CD14-positive monocyte (primary cell): ENCODE results near the gene ST7L. TPM values are rescaled to one million over a fixed set of nuclear protein-coding genes. Genes with fewer than 3 reads are reported as not detected.
A peak's percentile ranks its signal among the peaks of the same experiment; 100 is the strongest.

Experiments
- DNase-seq, 3 donors: peaks; one replicate each; pipeline ENCODE4 v3.0.0-alpha.2; 2011 to 2022
- H2AFZ ChIP-seq: 2 replicates; pipeline ENCODE4 v1.6.0; 2012; ENCODE audit warnings: mild to moderate bottlenecking, low read depth, low read length, inconsistent platforms; ENCODE audit not compliant: insufficient read depth, poor library complexity, severe bottlenecking
- H3K27ac ChIP-seq, 2 donors: 1 replicate in 1 of 2; 2 replicates in 1 of 2; pipeline ENCODE4 v1.5.1; 2012 to 2013; ENCODE audit warnings: low read length in 2 of 2, control low read depth in 1 of 2, inconsistent platforms in 1 of 2, low read depth in 1 of 2, mild to moderate bottlenecking in 1 of 2
- H3K27me3 ChIP-seq, 2 donors: one replicate each; pipeline versions ENCODE4 v1.6.0 to v1.6.1; 2011 to 2013; ENCODE audit warnings: low read length in 2 of 2; ENCODE audit not compliant: control insufficient read depth in 2 of 2, insufficient read depth in 2 of 2
- H3K36me3 ChIP-seq, 2 donors: replicated peaks in 1 of 2; 1 replicate in 1 of 2; 2 replicates in 1 of 2; pipeline versions ENCODE4 v1.5.1 to v1.6.1; 2012 to 2013; ENCODE audit warnings: low read length in 2 of 2, control low read depth in 1 of 2, inconsistent platforms in 1 of 2, mild to moderate bottlenecking in 1 of 2; ENCODE audit not compliant: insufficient read depth in 2 of 2, control insufficient read depth in 1 of 2
- H3K4me1 ChIP-seq, 2 donors: 1 replicate in 1 of 2; 2 replicates in 1 of 2; pipeline versions ENCODE4 v1.5.1 to v1.6.1; 2012 to 2013; ENCODE audit warnings: low read length in 2 of 2, control low read depth in 1 of 2, inconsistent platforms in 1 of 2, mild to moderate bottlenecking in 1 of 2, moderate library complexity in 1 of 2; ENCODE audit not compliant: insufficient read depth in 2 of 2, control insufficient read depth in 1 of 2
- H3K4me2 ChIP-seq: replicated peaks from 2 replicates; pipeline ENCODE3; 2012; ENCODE audit warnings: low read length, moderate library complexity, mild to moderate bottlenecking; ENCODE audit not compliant: poor library complexity, severe bottlenecking; ENCODE audit errors: extremely low read depth
- H3K4me3 ChIP-seq, 3 experiments: fragments of 200-600 bp in 1 of 3; sonication (generic) in 1 of 3; replicated peaks in 1 of 3; 1 replicate in 2 of 3; 2 replicates in 1 of 3; pipeline ENCODE4 v1.5.1; 2011 to 2013; ENCODE audit warnings: low read length in 3 of 3, mild to moderate bottlenecking in 3 of 3, control low read depth in 2 of 3, low read depth in 2 of 3, inconsistent platforms in 1 of 3, moderate library complexity in 1 of 3
- H3K79me2 ChIP-seq: 2 replicates; pipeline ENCODE4 v1.6.0; 2012; ENCODE audit warnings: mild to moderate bottlenecking, control low read depth, inconsistent platforms, low read length, moderate library complexity; ENCODE audit not compliant: insufficient read depth
- H3K9ac ChIP-seq: 2 replicates; pipeline ENCODE4 v1.6.0; 2017; ENCODE audit warnings: low read length, mild to moderate bottlenecking; ENCODE audit not compliant: insufficient read depth, poor library complexity, severe bottlenecking
- H3K9me3 ChIP-seq, 2 donors: replicated peaks in 1 of 2; 1 replicate in 1 of 2; 2 replicates in 1 of 2; pipeline versions ENCODE4 v1.5.1 to v1.6.1; 2012 to 2013; ENCODE audit warnings: low read length in 2 of 2, control low read depth in 1 of 2; ENCODE audit not compliant: control insufficient read depth in 1 of 2, insufficient read depth in 1 of 2
- H4K20me1 ChIP-seq: 2 replicates; pipeline ENCODE4 v1.6.0; 2012; ENCODE audit warnings: mild to moderate bottlenecking, low read length, control low read depth, moderate library complexity; ENCODE audit not compliant: insufficient read depth
- H3K27ac Mint-ChIP-seq, 7 donors: one replicate each; pipeline ENCODE4 v1.8.0; 2020; ENCODE audit warnings: mild to moderate bottlenecking in 7 of 7, mixed read lengths in 7 of 7, moderate library complexity in 6 of 7, inconsistent platforms in 2 of 7
- H3K27me3 Mint-ChIP-seq, 3 donors: one replicate each; pipeline ENCODE4 v1.8.0; 2021 to 2022; ENCODE audit warnings: low read depth in 3 of 3, mild to moderate bottlenecking in 3 of 3, mixed read lengths in 3 of 3, moderate library complexity in 3 of 3, inconsistent platforms in 1 of 3
- H3K36me3 Mint-ChIP-seq, 2 donors: one replicate each; pipeline ENCODE4 v1.8.0; 2020; ENCODE audit warnings: mixed read lengths in 2 of 2, inconsistent platforms in 1 of 2, mild to moderate bottlenecking in 1 of 2
- H3K4me1 Mint-ChIP-seq: one replicate; pipeline ENCODE4 v1.8.0; 2020; ENCODE audit warnings: mild to moderate bottlenecking, mixed read lengths
- H3K4me3 Mint-ChIP-seq, 2 donors: one replicate each; pipeline ENCODE4 v1.8.0; 2020; ENCODE audit warnings: mild to moderate bottlenecking in 2 of 2, mixed read lengths in 2 of 2, moderate library complexity in 1 of 2
- H3K9me3 Mint-ChIP-seq, 7 donors: one replicate each; pipeline ENCODE4 v1.8.0; 2020 to 2022; ENCODE audit warnings: mixed read lengths in 7 of 7, mild to moderate bottlenecking in 6 of 7, moderate library complexity in 6 of 7, inconsistent platforms in 2 of 7
- CTCF ChIP-seq: fragments of 200-600 bp; IDR thresholded peaks from one replicate; pipeline ENCODE4 v1.8.0; 2022; ENCODE audit warnings: antibody characterized with exemption, mild to moderate bottlenecking
- WGBS: methylation state at CpG from one replicate; pipeline ENCODE4 v1.1.5; 2013; ENCODE audit warnings: missing lambda C conversion rate; ENCODE audit not compliant: insufficient coverage; 5-methylcytosine and 5-hydroxymethylcytosine counted together
- intact Hi-C, 2 donors: fragments of 100-400 bp; cut with micrococcal nuclease; formaldehyde crosslinking; loops; one replicate each; pipeline versions ENCODE4 v1.15.0 to v1.15.1; 2023
- polyA plus RNA-seq, 3 donors: library from polyadenylated mRNA; depleted of rRNA in 1 of 3; unstranded in 2 of 3; stranded (reverse) in 1 of 3; fragments of 300-500 nt in 2 of 3; fragments of >200 nt in 1 of 3; fragmentation: Illumina TruSeq in 2 of 3; gene quantifications; 1 replicate in 2 of 3; 2 replicates in 1 of 3; pipeline ENCODE4 v1.2.3, GENCODE V29; 2012 to 2021

Gene ST7L
- polyA plus RNA-seq, 3 donors: 5.4 to 10.0 (median 6.1) TPM

- peaks cover 0 to 2% (median 0%) of the 10 kb centered on the region in 7 donors for H3K9me3 Mint-ChIP-seq
- H3K4me3 Mint-ChIP-seq: peak overlapping the region; percentile 99
- Histone ChIP-seq H3K4me1 (peaks cover 31 to 58% of the 10 kb centered on the region in 2 donors), H3K4me2 (peak overlapping the region; percentile 89), H2AFZ (no peak overlapping the region), H3K27ac (peak overlapping the region; percentile 99 to 100), H3K9me3 (no peaks in the 10 kb centered on the region), H4K20me1 (peaks cover 33% of the 10 kb centered on the region), H3K36me3 (peaks cover 0 to 15% of the 10 kb centered on the region in 2 donors), H3K4me3 (peak overlapping the region; percentile 80 to 96 (median 95)), H3K79me2 (peaks cover 99% of the 10 kb centered on the region), H3K9ac (peak overlapping the region; percentile 98), H3K27me3 (no peaks in the 10 kb centered on the region)
- 0% methylated on average over 2 of the region's 6 CpGs for WGBS
- H3K27me3 Mint-ChIP-seq: no peaks in the 10 kb centered on the region
- H3K27ac Mint-ChIP-seq: peak overlapping the region; percentile 99 to 100 (median 100)
- no peak for DNase-seq
- no peak for TF ChIP-seq CTCF
- H3K36me3 Mint-ChIP-seq: peaks cover 5 to 27% of the 10 kb centered on the region in 2 donors
- peaks cover 47% of the 10 kb centered on the region for H3K4me1 Mint-ChIP-seq
- intact Hi-C loops: no loop called here
Measured at GRCh38 chr1:112620377-112620695, 1.4 kb upstream of the ST7L start.

- Histone ChIP-seq H3K9ac (peak within 1 kb of the TSS; percentile 98), H3K79me2 (peaks cover 97% of the 10 kb centered on the region), H3K4me1 (peaks cover 30 to 52% of the 10 kb centered on the region in 2 donors), H3K27ac (peak within 1 kb of the TSS; percentile 99 to 100), H3K4me3 (peak within 1 kb of the TSS; percentile 80 to 96 (median 95)), H3K27me3 (no peaks in the 10 kb centered on the region), H2AFZ (peak within 1 kb of the TSS; percentile 81), H3K4me2 (peak within 1 kb of the TSS; percentile 89), H4K20me1 (peaks cover 27% of the 10 kb centered on the region), H3K9me3 (no peaks in the 10 kb centered on the region), H3K36me3 (peaks cover 0 to 11% of the 10 kb centered on the region in 2 donors)
- WGBS: 0% methylated on average over 31 of the region's 50 CpGs
- peak; percentile 92 to 94 (median 93) for DNase-seq
- Mint-ChIP-seq H3K27me3 (no peaks in the 10 kb centered on the region), H3K4me1 (peaks cover 41% of the 10 kb centered on the region), H3K36me3 (peaks cover 6 to 22% of the 10 kb centered on the region in 2 donors), H3K4me3 (peak within 1 kb of the TSS; percentile 99), H3K9me3 (peaks cover 0 to 2% (median 0%) of the 10 kb centered on the region in 7 donors), H3K27ac (peak within 1 kb of the TSS; percentile 99 to 100 (median 100))
- TF ChIP-seq CTCF: no peak
- intact Hi-C loops: loop anchor here (5.0 to 10.0 kb wide), 2 partner anchors 155 to 227 kb away; no protein-coding TSS in a partner anchor
Measured at GRCh38 chr1:112619518-112620376, 806 bp upstream of the ST7L start, which contains the start of gene CAPZA1. Gene CAPZA1 (plus strand): TSS chr1:112619832. CDS start chr1:112619845, 13 bp downstream.
